H1 (cell line): Measurements from ENCODE around the gene LTN1.

ENCODE experiments used
- CEBPB ChIP-seq: IDR thresholded peaks from 2 replicates; pipeline ENCODE4 v1.6.1; 2012; ENCODE audit warnings: low read depth, low read length
- TBP ChIP-seq: IDR thresholded peaks from 2 replicates; pipeline ENCODE4 v1.6.1; 2011; ENCODE audit warnings: low read depth, low read length, improper control_type of control experiment

GRCh38 chr21:28910280-28910887, 82.3 kb downstream of the LTN1 start:
- no peak for TF ChIP-seq TBP
- TF ChIP-seq CEBPB, result no peak
